ENCODE measurements around the gene NR2C1.

GRCh38 chr12:94987076-94987669, 86.2 kb downstream of the NR2C1 start:
- TF ChIP-seq, protein P1, sequence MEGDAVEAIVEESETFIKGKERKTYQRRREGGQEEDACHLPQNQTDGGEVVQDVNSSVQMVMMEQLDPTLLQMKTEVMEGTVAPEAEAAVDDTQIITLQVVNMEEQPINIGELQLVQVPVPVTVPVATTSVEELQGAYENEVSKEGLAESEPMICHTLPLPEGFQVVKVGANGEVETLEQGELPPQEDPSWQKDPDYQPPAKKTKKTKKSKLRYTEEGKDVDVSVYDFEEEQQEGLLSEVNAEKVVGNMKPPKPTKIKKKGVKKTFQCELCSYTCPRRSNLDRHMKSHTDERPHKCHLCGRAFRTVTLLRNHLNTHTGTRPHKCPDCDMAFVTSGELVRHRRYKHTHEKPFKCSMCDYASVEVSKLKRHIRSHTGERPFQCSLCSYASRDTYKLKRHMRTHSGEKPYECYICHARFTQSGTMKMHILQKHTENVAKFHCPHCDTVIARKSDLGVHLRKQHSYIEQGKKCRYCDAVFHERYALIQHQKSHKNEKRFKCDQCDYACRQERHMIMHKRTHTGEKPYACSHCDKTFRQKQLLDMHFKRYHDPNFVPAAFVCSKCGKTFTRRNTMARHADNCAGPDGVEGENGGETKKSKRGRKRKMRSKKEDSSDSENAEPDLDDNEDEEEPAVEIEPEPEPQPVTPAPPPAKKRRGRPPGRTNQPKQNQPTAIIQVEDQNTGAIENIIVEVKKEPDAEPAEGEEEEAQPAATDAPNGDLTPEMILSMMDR (IDR thresholded peaks at IDR 0.05) = no peak
- TF ChIP-seq POLR2A (IDR thresholded peaks at IDR 0.05) = no peak

Data from body of pancreas (tissue), 4 donors.